Non-pigmented ciliary epithelial cell (primary cell): Measurements from ENCODE around the gene DNAJA2.
"Not testable (repeated sequence)": the region's sequence is repeated elsewhere in the genome, so short reads cannot be mapped to it uniquely, and the experiment has no call there.

ENCODE experiments used
- DNase-seq: peaks from one replicate; pipeline ENCODE4 v3.0.0-alpha.2; 2010; ENCODE audit warnings: low read depth

DNAJA2 gene

DNA sequence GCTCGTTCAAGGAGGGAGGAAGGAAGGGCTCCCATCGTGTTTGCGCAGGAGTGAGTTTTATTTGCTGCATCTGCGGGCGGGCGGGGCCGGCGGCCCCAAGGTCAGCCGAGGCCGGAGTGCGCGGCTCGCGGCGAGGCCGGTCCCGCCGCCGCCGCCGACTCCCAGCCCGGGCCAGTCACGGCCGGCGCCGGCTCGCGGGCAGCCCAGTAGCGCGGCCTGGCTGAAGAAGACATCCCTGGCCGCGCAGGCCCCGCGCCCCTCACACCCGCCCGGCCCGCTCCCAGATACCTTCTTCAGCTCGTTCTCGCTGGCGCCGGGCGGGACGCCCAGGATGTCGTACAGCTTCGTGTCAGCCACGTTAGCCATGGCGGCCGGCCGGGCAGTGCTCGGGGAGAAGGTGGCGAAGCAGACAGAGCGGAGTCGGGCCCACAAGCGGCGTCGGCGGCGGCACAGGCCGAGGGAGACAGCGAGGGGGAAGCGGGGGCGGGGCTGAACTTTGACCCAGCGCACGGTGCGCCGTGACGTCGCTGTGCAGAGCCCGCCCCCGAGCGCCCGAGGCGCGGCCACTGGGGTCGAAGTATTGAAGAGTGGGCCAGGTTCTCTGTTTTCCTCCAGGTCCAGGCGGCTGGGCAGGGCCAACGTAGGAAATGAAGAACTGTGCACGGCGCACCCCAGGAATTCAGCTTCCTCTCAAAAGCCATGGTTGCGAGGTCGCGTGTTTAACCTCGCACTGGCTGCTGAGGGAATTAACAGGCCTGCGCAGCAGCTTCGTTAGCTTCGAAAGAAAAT lies at the start of gene DNAJA2:
Gene DNAJA2, minus strand, starts transcription at position 468 of the 789 bp plus-strand sequence. Its CDS starts 102 bp downstream, at position 366.
- DNase-seq, result peak; percentile 18

DNA sequence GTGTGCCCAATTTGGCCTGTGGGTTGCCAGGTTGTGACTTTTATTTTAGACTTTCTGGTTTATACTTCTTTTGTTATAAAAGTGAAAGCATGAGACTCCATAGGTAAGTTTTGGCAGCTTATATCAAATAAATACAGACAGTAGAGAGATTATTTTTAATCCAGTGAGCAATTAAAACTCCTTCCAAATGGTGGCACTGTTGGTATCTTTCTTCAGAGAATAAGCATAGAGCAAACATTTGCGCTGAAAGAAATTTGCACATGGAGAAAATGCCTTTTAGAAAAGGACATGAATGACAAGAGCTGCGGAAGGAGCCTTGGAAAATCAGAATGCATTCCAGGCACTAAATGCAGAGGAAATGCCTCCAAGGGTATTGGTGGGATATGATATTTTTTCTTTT lies 46.1 kb upstream of the DNAJA2 start:
- no peak for DNase-seq

DNA sequence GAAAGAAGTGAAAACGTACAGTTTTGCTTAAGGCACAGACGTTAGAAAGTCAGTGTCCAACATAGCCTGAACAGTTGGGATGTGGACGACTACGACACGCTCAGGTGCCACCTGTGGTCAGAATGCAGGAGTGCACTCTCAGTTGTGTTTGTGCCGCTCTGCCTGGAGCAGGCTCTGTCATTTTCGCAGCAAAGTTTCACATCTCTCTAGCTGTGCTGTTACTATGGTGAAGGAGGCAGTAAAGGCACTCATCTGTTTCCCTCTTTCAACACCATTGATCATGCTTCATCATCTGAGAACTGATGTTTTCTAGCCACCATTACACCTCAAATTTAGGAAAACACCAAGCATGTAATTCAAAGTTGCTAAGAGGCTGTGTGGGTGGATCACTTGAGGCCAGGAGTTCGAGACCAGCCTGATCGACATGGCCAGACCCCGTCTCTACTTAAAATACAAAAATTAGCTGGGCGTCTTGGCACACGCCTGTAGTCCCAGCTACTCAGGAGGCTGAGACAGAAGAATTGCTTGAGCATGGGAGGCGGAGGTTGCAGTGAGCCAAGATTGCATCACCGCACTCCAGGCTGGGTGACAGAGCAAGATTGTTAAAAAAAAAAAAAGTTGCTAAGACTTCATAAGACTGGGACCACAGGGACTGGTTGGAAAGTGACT lies 44.9 kb upstream of the DNAJA2 start:
- no peak for DNase-seq

DNA sequence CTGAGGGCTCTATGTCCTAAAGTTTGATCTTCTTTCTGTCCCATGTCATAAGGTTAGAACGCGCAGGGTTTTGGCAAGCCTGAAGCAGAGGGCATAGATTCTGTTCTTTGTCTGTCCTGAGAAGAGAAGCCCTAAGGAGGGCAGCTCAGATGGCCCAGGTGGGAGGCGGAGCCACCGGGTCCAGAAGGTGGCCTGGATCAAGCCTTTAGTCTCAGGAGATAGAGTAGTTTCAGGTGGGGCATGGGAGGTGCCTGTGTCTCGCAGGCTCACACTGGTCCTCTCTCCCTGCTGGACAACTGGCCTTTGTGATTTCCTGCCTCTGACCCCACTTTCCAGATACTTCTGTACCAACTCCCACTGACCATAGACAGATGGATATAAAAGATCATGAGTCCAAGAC lies 44.2 kb upstream of the DNAJA2 start:
- DNase-seq, result no peak

DNA sequence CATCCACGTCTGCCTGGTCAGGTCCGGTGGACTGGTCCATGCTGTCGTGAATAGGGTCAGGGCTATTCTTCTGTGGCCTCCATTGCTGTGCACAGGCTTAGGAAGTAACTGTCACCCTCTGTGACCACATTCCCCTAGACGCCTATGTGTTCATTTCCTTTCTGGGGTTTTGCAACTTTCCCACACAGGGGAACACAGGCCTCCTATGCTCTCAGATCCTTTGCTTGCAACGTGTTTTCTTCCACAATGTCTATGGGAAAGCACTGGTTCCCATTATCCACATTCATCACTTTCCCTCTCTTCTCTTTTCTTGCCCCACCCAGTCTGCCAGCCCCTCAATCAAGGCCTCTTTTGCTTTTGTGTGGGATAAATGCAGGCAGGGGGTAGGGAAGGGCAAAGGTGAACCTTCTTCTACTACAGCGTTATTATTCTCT lies 43.2 kb upstream of the DNAJA2 start:
- no peak for DNase-seq

DNA sequence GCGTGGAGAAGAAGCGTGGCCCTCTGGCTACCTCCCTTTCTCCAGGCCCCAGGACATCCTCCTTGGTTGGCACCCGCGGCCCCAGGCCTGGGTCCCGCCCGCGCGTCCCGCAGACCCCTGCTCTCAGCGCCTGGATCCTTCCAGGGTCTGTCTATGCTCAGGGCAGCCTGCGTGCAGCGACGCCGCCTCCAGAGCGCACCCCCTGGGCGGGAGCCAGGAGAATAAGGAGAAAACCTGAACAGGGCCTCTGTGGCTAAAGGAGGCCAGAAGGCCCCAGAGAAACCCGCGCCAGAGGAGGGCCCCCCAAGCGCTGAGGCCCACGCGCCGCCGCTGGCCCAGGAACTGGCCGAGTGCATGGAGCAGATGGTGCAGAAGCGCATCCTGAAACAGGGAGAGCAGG lies 40.4 kb upstream of the DNAJA2 start:
- no peak for DNase-seq

DNA sequence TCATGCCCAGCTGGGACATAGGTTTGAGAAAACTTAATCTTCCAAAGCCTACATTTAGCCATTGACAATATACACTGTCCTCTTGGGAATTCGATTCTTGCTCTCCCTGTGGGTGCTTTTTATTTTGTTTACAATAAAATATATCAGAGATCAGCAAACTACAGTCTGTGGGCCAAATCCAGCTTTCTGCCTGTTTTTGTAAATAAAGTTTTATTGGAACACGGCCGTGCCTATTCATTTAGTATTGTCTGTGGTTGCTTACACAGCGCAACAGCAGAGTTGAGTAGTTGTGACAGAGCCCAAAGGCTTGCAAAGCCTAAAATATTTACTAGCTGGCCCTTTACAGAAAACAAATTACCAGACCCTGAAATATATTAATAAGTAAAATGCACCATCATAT lies 39.7 kb upstream of the DNAJA2 start:
- DNase-seq, result no peak

DNA sequence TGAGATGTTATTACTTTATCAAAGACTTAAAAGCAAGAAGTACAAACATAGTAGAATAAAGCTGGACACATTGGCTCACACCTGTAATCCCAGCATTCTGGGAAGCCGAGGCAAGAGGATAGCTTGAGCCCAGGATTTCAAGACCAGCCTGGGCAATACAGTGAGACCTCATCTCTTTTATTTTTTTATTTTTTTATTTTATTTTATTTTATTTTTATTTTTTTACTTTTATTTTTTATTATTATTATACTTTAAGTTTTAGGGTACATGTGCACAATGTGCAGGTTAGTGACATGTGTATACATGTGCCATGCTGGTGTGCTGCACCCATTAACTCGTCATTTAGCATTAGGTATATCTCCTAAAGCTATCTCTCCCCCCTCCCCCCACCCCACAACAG lies 37.3 kb upstream of the DNAJA2 start:
- DNase-seq, result not testable (repeated sequence)

DNA sequence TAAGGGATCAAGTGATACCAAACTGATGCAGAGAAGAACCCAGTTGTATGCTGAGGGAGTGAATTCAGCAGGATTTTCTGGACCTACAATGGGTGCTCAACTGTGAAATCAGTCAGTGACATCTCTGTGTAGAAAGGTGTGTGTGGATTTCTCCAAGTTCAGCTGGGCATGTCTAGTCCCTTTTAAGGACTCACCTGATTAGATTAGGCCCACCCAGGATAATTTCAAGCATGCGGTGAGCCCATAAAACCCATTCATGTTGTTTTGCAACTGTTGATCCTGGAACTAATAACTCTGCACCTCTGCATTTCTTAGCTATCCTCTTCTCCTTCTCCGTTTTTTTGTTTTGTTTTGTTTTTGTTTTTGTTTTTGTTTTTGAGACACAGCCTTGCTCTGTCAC lies 35.1 kb upstream of the DNAJA2 start:
- DNase-seq, result no peak

DNA sequence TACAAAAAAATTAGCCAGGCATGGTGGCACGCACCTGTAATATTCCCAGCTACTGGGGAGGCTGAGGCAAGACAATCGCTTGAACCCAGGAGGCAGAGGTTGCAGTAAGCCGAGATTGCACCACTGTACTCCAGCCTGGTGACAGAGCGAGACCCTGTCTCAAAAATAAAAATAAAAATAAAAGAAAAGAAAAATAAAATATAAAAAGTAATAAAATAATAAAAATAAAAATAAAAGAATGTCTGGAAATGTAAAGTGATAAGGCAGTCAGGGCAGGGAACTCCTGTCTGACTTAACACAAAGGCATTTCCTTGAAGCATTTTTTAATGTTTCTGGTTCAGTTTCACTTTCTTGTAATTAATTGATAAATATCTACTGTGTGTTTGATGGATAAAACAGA lies 34.7 kb upstream of the DNAJA2 start:
- DNase-seq, result peak; percentile 5

DNA sequence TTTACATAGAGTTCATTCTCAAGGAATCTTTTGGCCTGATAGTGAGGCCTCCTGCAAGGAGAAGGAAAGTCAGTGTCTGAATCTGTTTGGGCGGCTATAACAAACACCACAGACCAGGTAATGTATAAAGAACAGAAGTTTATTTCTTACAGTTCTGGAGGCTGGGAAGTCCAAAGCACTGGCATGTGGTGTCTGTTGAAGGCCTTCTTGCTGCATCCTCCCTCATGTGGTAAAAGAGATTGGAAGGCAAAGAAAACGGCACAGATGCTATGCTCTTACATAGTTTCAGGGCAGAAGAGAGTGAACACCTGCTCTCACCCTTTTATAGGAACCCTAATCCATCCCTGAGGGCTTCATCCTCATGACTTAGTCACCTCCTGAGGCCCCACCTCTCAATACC lies 31.2 kb upstream of the DNAJA2 start:
- DNase-seq, result no peak

DNA sequence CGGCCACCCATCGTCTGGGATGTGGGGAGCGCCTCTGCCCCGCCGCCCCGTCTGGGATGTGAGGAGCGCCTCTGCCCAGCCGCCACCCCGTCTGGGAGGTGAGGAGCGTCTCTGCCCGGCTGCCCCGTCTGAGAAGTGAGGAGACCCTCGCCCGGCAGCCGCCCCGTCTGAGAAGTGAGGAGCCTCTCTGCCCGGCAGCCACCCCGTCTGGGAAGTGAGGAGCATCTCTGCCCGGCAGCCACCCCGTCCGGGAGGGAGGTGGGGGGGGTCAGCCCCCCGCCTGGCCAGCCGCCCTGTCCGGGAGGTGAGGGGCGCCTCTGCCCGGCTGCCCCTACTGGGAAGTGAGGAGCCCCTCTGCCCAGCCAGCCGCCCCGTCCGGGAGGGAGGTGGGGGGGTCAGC lies 26.6 kb upstream of the DNAJA2 start:
- DNase-seq, result not testable (repeated sequence)

DNA sequence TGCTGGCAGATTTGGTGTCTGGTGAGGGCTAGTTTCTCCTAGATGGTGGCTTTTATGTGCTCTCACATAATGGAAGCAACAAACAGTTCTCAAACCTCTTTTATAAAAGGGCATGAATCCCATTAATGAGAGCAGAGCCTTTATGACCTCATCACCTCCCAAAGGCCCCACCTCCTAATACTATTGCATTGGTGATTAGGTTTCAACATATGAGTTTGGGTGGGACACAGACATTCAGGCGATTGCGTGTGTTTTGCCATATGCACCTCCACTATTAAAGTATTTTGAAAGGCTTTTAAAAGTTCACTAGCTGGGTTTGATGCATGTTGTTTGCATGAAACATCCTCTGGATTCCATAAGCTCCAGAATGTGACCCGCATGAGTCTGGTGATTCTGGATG lies 24.4 kb upstream of the DNAJA2 start:
- no peak for DNase-seq

DNA sequence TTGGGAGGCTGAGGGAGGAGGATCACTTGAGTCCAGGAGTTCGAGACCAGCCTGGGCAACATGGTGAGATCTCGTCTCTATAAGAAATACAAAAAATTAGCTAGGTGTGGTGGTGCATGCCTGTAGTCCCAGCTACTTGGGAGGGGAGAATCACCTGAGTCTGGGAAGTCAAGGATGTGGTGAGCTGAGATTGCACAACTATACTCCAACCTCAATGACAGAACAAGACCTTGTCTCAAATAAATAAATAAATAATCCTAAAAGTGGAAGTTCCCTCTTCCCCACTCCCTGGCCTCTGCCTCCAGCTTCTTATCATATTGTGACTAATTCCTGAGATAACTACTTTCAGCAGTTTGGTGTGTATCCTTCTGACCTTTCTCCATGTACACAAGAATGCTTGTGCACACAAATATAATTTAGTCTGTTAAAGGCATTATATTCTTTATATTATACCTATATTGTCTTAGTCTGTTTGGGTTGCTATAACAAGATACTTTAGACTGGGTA lies 23.5 kb upstream of the DNAJA2 start:
- DNase-seq, result no peak

DNA sequence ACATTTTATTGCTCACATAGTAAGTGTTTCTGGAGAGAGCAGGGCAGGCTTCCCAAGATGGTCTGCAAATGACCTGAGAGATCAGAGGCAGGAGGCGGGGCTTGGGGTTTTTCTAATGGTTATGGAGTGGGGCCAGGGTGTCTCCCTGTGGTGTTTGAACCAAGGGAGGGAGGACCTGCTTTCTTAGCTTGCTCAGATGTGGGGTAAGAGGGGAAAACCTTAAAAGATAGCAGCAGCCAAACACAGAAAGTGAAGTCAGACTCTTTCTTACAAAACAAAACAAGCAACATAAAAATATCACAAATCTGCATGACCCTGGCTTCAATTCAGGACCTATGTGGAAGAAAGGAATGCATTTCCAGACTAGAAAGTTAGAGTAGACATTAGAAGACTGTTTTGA lies 22.9 kb upstream of the DNAJA2 start:
- no peak for DNase-seq

DNA sequence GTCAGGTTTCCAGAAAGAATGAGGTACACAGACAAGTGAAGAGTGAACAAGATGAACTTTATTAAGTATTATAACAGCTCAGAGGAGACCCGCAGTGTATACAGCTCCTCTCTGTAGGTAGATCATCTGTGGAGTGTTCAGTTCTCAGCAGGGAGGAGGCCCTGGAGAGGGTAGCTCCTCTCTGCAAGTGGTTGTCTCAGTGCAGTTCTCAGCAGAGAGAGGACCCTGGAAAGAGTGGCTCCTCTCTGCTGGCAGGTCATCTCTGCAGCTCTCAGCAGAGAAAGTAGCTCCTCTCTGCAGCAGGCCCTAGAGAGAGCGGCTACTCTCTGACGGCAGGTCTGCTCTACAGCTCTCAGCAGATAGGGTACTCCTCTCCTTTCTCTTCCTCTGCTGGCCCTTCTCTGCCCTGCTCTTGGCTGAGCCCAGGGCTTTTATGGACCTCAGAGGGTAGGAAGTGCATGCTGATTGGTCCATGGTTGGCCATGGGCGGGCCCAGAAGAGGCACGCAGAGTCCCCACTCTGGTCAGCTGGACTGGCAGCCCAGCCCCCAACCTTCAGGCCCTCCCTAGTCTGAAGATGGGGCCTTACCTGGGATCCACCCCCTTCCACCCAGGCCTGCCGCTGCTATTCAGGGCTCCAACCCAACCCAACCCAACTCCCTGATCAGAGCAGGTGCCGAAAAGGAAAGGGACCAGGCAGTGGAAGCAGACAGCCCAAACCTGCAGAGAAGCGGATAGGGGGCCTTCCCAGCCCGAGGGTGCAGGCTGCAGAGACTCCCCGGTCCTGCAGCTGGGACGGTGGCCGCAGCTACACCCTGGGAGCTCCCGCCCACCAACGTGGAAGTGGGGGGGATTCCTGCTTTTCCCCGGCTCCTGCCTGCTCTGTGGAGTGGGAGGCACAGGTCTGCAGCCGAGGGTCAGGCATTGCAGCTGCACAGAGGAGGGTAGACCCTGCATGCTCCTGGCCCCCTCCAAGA lies 18.5 kb upstream of the DNAJA2 start:
- no peak for DNase-seq

DNA sequence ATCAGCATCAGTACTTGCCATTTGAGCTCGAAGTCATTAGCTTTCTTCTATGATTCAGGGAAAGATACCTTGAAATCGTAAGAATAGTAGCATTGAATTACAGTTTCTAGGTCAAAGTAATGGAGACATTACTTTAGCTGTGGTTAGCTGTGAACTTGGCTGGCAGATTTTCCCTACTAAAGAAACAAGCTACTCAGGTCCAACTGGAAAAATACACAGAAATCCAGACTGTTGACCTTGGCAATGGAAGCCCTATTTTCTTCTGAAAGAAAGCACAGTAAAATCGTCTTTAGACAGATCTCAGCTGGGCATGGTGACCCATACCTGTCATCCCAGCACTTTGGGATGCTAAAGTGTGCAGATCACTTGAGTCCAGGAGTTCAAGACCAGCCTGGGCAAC lies 13.4 kb upstream of the DNAJA2 start:
- no peak for DNase-seq

DNA sequence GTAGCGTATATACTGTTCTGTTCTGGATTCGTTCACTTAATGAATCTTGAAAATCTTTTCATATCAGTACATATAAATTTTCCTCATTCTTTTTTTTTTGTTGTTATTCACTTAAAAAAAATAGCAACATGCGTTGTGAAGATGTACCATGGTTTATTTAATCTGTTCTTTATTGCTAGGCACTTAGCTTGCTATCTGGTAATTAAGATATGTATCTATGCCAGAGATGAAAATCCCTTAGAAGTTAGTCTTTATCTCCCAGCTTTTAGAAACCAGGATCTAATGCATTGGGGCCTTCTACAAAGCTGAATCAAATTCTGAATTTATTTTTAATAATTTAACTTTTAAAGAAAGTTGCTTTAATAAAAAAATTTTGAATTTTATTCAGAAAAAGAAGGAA lies 13.0 kb upstream of the DNAJA2 start:
- no peak for DNase-seq

DNA sequence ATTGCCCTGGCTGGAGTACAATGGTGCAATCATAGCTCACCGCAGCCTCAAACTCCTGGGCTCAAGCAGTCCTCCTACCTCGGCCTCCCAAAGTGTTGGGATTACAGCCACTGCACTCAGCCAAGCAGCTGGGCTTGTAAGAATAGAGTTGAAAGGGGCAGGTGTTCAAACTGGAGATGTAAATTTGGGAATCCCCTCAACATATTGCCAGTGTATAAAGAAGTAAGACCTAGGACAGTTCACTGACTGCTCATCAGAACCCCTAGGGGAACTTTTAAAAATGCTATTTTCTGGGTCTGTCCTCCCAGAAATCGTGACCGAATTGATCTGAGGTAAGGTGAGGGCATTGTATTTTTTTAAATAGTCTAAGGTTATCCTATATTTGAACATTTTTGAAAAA lies 8.9 kb upstream of the DNAJA2 start:
- no peak for DNase-seq

DNA sequence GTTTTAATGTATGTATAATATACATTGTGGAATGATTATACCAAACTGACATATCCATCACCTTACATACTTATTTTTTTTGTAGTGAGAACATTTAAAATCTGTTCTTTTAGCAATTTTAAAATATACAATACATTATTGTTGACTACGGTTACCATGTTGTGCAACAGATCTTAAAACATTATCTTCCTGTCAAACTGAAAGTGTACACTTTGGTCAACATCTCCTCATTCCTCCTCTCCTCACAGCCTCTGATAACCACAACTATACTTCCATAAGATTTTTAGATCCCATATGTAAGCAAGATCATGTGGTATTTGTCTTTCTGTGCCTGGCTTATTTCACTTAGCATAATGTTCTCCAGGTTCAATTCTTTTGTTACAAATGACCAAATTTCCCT lies 7.5 kb upstream of the DNAJA2 start:
- no peak for DNase-seq

DNA sequence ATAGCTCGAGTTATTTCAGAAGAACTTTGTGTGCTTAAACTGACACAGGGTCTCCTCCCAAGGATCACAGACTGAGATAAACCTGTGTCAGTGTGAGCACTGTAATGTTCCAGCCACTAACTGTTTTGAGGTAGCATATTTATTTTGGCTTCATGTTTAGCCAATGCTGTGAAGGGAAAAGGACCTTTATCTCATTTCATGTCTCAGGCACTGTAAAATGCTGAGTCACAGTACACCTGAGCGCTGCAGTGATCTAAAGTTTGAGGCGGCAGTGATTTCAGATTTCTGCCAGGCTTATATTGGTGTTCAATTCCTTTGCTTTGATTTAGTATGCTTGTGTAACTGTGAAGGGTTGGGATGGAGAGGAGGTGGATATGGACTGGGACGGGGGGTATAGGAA lies 3.1 kb upstream of the DNAJA2 start:
- DNase-seq, result no peak

DNA sequence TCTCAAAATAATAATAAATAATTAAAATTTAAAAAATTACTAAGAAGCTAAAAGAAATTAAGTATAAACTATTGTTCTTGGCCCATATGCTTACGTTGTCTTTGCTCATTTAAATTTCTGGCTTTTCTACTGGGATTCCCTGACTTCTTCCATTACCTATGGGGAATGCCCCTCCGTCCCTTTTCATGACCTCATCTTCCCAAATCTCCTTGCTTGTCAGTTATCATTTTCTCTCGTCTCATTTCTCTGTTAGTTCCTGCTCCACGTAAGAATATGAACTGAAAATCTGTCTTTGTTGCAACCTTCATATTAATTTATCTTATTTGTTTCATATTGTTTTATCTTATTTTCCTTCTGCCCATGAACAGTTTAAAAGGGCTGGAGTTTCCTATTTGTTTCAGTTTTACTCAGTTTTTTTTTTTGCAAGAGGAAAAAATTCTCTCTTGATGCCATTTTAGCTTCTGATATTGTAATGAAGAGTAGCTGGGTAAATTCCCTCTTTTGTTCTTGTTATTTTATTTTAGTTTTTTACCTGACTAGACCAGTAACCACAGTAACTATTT lies 2.5 kb upstream of the DNAJA2 start:
- DNase-seq, result no peak
